Activated T-cell treated with anti-CD3 and anti-CD28 coated beads for 48 hours (primary cell): ENCODE measurements around the gene MYO9A.
A peak's percentile ranks its signal among the peaks of the same experiment; 100 is the strongest.

Experiments used
- DNase-seq: peaks from one replicate; pipeline ENCODE4 v3.0.0-alpha.2; 2020; ENCODE audit warnings: low read depth

The MYO9A gene

GRCh38 chr15:71807691-71808091 lies 310.3 kb downstream of the MYO9A start:
- DNase-seq = no peak

GRCh38 chr15:71807125-71807629 lies 310.8 kb downstream of the MYO9A start:
- no peak for DNase-seq

- DNase-seq = no peak
Measured at GRCh38 chr15:71806452-71806931, 311.5 kb downstream of the MYO9A start.

- no peak for DNase-seq
Measured at GRCh38 chr15:71804695-71805470, 313.1 kb downstream of the MYO9A start.

- no peak for DNase-seq
Measured at GRCh38 chr15:71804226-71804625, 313.7 kb downstream of the MYO9A start.

GRCh38 chr15:71802770-71803169 lies 315.2 kb downstream of the MYO9A start:
- peak; percentile 20 for DNase-seq

- no peak for DNase-seq
Measured at GRCh38 chr15:71801935-71802655, 315.9 kb downstream of the MYO9A start.

GRCh38 chr15:71800835-71801745 lies 316.9 kb downstream of the MYO9A start:
- DNase-seq = no peak

- no peak for DNase-seq
Measured at GRCh38 chr15:71800190-71800589, 317.8 kb downstream of the MYO9A start.

GRCh38 chr15:71798641-71799040 lies 319.3 kb downstream of the MYO9A start:
- DNase-seq = no peak

GRCh38 chr15:71792521-71792920 lies 325.4 kb downstream of the MYO9A start:
- DNase-seq = no peak

GRCh38 chr15:71791975-71792374 lies 326.0 kb downstream of the MYO9A start:
- DNase-seq = no peak

GRCh38 chr15:71790081-71790480 lies 327.9 kb downstream of the MYO9A start:
- DNase-seq = no peak

GRCh38 chr15:71789616-71790015 lies 328.3 kb downstream of the MYO9A start:
- no peak for DNase-seq

GRCh38 chr15:71788646-71789579 lies 329.0 kb downstream of the MYO9A start:
- no peak for DNase-seq

GRCh38 chr15:71786673-71787072 lies 331.3 kb downstream of the MYO9A start:
- no peak for DNase-seq

- DNase-seq = no peak
Measured at GRCh38 chr15:71785996-71786395, 332.0 kb downstream of the MYO9A start.

GRCh38 chr15:71784719-71785118 lies 333.2 kb downstream of the MYO9A start:
- DNase-seq = peak; percentile 8

GRCh38 chr15:71782422-71783165 lies 335.4 kb downstream of the MYO9A start:
- DNase-seq = no peak

GRCh38 chr15:71781965-71782265 lies 336.0 kb downstream of the MYO9A start:
- no peak for DNase-seq
